ENCODE data around the gene ATF6B. TPM values are rescaled to one million over a fixed set of nuclear protein-coding genes. Genes with fewer than 3 reads are reported as not detected.

Gene ATF6B
- total RNA-seq, 2 donors from 2014 or later: 83.3 to 131 TPM

DNA sequence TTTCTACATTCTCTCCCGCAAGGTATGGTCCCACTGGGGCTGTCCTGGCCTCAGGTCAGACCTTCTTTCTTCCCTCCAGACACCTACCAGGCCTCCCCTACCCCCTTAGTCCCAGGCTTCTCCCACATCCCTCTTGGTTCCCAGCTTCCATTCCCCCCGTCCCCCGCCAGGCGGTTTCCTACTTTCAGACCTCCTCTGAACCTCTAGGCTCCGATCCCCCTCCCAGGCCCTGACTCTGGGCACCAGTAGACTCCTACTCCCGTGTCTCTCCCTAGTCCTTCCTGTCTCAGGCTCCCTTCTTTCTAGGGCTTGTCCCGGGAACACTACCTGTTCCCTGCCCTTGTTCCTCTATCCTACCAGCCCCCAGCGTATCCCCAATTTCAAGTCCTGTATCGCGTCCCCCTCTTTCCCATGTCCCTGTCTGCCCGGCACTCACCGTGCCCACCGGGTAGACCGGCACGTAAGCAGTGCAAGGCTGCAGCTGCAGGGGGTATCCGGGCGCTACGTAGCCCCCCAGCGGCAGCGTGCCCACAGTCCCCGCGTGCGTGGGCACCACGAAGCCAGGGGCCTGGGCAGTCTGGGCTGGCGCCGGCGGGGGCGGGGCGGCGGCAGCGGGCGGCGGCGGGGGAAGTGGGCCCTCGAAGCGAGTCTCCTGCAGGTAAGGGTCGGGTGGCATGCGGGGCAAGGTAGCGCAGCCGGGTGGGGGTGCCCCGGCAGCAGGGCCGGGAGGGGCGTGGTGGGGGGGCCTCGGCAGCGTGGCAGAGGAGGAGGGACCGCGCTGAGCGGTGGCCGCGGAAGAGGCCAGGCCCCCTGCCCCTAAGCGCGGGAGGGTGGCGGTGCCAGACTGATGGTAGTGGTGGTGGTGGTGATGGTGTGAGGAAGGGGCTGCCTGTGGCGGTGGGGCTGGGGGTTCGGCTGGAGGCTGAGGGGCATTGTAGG is 22.2 kb upstream of the ATF6B start:
- H3K4me1 ChIP-seq: peaks cover 4% of the 10 kb centered on the region
- intact Hi-C loops (cut with DNase I): no loop called here

DNA sequence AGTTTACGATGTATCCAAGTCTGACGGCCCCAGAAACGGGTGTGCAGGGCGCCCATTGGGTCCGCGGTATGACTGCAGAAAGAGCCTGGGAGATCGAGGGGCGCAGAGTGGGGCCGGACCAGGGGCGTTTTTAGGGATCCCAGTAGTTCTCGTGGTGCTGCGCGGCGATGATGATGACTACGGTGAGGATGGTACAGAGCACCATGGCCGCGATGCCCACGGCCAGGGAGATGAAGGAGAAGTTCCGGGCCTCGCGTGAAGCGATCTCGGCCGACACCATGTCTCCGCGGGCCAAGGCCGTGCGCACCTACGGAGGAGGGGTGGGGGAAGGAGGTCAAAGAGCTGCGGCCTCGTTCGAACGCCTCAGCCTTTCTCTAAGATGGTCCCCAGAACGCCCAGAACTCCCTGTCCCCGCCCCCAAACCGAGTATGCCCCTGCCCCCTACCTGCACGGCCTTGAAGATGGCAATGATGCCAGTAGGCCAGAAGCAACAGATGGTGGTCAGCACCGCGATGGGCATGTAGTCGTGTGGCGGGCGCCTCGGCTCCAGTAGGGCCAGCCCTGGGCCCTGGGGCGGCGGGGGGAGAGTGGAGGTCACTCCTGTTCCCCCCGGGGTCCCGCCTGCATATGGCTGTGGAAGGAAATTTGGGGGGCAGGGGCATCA is 21.2 kb upstream of the ATF6B start:
- no peaks in the 10 kb centered on the region for H3K4me1 ChIP-seq
- H3K4me3 ChIP-seq: peak overlapping the region; percentile 17
- H3K9me3 ChIP-seq: no peaks in the 10 kb centered on the region
- no peak overlapping the region for H3K9ac ChIP-seq (ENCODE audit: low read depth in 2 of 2, low read length in 2 of 2)
- no peaks in the 10 kb centered on the region for H3K36me3 ChIP-seq
- no peaks in the 10 kb centered on the region for H3K27me3 ChIP-seq
- no peak overlapping the region for H3K27ac ChIP-seq
- TF ChIP-seq, protein P1, sequence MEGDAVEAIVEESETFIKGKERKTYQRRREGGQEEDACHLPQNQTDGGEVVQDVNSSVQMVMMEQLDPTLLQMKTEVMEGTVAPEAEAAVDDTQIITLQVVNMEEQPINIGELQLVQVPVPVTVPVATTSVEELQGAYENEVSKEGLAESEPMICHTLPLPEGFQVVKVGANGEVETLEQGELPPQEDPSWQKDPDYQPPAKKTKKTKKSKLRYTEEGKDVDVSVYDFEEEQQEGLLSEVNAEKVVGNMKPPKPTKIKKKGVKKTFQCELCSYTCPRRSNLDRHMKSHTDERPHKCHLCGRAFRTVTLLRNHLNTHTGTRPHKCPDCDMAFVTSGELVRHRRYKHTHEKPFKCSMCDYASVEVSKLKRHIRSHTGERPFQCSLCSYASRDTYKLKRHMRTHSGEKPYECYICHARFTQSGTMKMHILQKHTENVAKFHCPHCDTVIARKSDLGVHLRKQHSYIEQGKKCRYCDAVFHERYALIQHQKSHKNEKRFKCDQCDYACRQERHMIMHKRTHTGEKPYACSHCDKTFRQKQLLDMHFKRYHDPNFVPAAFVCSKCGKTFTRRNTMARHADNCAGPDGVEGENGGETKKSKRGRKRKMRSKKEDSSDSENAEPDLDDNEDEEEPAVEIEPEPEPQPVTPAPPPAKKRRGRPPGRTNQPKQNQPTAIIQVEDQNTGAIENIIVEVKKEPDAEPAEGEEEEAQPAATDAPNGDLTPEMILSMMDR (IDR thresholded peaks at IDR 0.05): no peak
- intact Hi-C loops (cut with DNase I): no loop called here
- no peak for DNase-seq

More for the DNA sequence above, 22.2 kb upstream of the ATF6B start:
- DNase-seq: no peak
- Histone ChIP-seq H3K9me3 (no peaks in the 10 kb centered on the region), H3K9ac (ENCODE audit: low read depth in 2 of 2, low read length in 2 of 2) (peak overlapping the region in 1 of 2 donors; percentile 26), H3K27me3 (no peaks in the 10 kb centered on the region), H3K36me3 (no peaks in the 10 kb centered on the region), H3K4me3 (no peak overlapping the region), H3K27ac (no peak overlapping the region)
- TF ChIP-seq, protein P1 (IDR thresholded peaks at IDR 0.05): no peak

DNA sequence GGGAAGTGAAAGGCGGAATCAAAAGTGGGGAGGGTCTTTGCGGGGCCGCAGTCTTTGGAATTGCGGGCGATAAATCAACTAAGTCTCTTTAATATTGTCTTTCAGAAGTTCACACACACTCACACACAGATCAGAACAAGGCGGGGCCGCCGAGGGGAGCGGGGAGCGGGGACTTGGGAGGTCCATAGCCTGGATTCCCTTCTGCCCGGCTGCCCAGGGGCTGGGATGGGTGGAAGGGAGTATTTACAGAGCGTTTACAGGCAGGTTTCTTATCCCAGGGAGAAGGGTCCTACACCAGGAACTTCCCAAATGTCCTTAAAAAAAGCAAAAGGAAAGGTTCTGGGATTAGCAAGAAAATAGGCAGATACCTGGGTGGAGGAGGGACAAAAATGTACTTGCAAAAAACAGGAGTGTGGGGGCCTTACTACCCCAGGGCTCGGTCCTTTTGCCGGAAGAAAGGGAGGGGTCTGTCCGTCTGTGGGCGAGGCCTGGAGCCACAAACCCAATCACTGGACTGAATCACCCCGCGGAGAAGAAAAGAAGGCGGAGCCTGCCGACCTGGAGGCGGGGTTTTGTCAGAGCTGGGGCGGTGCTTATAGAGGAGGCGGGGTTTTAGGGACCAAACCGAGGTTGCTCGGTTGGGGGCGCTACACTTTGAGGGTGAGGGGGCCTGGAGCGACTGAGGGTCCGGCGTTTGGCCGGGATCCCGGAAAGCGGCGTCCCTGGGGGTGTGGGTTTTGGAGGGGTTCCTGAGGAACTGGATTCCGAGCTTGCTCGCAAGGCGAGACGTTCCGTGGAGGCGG is 20.4 kb upstream of the ATF6B start:
- Histone ChIP-seq H3K9me3 (no peaks in the 10 kb centered on the region), H3K9ac (ENCODE audit: low read depth in 2 of 2, low read length in 2 of 2) (no peak overlapping the region), H3K4me3 (peak overlapping the region; percentile 17), H3K4me1 (no peaks in the 10 kb centered on the region), H3K36me3 (no peaks in the 10 kb centered on the region), H3K27me3 (no peaks in the 10 kb centered on the region), H3K27ac (no peak overlapping the region)
- intact Hi-C loops (cut with DNase I): no loop called here
- DNase-seq: peak; percentile 87
- TF ChIP-seq, protein P1 (IDR thresholded peaks at IDR 0.05): no peak

DNA sequence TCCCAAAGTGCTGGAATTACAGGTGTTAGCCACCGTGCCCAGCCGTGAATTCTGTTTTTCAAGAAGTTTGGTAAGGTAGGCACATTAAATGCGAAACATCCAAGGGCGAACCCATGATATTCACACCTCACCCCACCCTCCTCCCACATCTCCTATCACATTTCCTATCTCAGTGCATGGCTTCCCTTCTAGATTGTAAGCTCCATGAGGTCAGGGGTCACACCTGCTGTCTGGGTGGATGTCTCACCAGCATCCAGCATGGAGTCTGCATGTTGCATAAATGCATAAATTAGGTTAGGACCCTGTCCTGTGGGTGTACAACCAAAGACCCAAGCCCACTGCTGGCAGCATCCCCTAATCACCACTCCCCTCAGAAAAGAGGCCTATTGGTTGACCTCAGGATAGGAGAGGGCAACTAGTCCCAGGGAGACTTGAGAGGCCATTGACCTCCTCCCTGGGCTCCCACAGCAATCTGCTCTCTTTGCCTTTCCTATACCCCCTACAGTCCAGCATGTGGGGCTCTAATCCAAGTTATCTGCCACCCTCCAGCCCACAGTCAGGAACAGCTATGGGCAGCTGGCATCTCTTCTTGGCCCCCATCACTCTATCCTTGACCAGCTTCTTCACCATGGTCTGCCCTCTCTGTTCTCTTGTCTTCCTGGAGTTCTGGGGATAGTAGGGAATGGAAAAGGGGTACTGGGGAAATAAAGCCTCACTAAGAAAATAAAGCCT is 19.5 kb upstream of the ATF6B start:
- intact Hi-C loops (cut with DNase I): no loop called here
- no peak overlapping the region for H3K9ac ChIP-seq (ENCODE audit: low read depth in 2 of 2, low read length in 2 of 2)
- H3K4me3 ChIP-seq: no peak overlapping the region
- no peaks in the 10 kb centered on the region for H3K4me1 ChIP-seq
- H3K27me3 ChIP-seq: no peaks in the 10 kb centered on the region
- no peak overlapping the region for H3K27ac ChIP-seq
- TF ChIP-seq, protein P1 (IDR thresholded peaks at IDR 0.05): no peak
- DNase-seq: no peak
- no peaks in the 10 kb centered on the region for H3K9me3 ChIP-seq
- no peaks in the 10 kb centered on the region for H3K36me3 ChIP-seq

Measured in colonic mucosa (tissue), 4 donors.